Germinal center (tissue), 1 donor: Measurements from ENCODE around the gene CYS1.
"Not testable (repeated sequence)": the region's sequence is repeated elsewhere in the genome, so short reads cannot be mapped to it uniquely, and the experiment has no call there.

Experiments used
- DNase-seq: peaks from one replicate; pipeline ENCODE4 v3.0.0; 2012; ENCODE audit warnings: mixed read lengths, low spot score

The CYS1 gene

DNA sequence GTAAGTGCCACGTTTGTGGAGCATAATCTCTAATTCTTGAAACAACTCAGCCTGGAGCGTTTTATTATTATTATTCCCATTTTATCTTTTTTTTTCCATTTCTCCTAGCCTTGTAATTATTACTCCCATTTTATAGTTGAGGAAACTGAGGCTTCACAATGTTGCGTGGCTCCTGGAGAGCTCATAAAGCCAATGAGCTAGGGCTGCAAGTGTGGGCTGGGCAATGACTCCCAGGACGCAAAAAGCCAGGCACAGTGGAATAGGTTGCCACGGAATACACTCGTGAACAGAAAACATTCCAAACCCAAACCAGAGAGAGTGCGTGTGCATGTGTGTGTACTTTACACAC lies 50.4 kb downstream of the CYS1 start:
- no peak for DNase-seq

DNA sequence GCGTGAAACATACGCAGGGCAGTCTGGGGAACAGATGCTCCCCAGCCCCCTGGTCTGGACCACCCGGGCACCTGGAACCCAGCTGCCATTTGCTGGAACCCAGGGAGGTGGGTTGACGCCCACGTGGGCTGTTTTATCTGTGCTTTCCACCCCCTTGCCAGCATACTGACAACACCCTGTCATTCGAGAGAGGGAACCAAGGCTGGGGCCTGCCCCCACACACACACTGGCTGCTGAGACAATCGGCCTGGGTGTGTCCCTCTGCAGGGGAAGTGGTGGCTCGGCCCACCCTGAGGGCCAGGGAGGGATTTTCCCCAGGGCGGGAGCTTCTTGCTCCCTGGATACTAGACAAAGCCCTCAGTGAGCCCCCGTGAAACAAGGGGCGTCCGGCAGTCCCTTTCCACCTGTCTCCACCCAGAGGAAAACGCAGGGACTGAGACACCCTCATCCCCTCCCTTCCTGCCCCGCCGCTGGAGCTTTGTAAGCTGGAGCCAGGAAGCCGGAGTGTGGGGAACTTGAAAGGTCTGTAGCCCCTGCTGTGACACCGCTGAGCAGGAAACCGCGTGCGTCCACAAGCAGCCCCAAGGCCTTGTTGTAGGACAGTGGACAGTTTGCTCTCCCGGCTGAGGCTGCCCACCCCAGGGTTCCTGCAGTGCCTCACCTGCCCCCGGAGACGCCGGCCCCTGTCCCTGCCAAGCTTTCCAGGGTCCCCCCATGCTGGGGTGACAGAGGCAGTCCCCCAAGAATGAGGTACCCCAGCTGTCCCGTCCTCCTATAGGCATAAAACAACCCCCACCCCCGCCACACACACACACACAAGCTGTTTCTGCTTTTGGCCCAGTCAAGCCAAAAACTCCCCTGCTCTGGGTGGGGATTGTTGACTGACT lies 51.0 kb downstream of the CYS1 start:
- DNase-seq, result no peak

DNA sequence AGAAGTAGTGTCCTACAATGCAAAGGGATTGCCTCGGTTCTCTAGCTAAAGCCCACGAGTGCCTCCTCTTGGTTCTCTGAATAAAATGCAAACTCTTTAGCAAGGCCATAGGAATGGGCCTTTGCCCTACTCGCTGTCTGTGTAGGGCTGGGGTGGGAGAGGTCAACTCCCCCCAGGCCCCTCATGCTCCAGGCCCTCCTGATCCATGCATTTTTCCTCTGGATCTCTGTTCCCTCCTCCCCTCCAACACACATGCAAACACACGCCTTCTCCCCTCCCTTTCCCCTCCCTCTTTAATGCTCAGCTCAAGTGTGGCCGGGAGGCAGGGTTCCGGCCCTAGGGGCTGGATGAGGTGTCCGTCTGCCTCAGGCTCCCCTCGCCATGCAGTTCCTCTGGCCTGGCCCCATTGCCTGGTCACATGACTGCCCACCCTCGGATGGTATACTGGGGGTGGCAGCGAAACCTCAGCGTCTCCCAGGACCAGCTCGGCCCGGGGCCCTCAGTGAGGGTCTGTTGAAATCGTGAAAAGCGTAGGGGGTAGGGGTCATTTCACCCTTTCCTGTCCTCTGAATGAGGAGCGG lies 51.7 kb downstream of the CYS1 start:
- no peak for DNase-seq

DNA sequence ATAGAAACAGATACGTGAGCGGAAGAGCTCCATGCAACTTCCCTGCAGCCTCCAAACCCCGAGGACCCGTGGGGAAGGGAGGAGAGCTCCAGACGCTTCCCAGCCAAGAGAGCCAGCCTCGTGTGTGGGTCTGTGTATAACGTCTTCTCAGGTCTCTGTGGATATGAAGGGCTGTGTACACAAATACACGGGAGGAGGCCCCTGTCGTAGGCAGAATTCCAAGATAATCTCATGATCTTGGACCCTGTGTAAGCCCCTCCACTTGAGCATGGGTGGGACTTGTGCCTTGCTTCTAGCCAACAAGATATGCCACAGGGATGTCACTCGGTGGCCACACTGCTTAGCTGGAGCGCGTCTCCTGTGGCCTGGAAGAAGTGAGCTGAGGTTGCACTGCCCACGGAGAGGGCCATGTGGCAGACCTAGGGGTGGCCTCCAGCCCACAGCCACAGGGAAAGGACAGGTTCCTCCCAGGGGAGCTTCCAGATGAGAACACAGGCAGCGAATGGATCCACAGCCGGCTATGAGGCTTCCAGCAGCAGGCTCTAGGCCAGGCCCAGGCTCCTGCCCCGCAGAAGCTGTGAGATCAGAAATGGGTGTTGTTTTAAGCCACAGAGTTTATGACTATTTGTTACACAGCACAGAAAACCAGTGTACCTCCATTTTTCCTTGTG lies 52.4 kb downstream of the CYS1 start:
- no peak for DNase-seq

DNA sequence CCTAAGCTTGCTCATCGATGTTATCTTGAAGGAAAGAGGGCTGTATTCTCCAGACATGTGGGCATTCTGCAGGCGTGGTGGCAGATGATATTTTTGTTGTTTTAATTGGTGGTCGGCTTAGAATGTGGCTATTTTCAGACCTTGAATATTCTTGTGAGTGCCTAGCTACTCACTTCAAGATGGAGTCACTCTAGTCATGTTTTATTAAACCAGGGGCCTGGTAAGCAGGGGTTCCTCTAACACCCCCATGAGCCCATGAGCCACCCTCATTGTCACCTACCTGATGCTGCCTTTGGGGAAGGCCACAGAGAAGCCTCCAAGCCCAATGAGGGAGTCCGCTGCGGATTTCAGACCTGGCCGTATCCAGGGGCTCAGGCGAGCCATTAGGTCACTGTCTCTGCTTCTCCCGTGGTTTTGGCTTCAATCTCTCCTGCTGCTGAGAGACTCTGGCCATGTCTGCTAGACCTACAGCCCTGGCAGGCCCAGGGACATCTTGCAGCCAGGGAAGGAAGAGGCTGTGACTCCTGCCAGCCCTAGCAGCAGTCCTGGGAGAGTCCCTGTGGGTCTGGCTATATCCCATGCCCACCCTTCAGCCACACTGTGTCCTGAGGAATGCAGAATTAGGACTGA lies 53.2 kb downstream of the CYS1 start:
- DNase-seq, result no peak

DNA sequence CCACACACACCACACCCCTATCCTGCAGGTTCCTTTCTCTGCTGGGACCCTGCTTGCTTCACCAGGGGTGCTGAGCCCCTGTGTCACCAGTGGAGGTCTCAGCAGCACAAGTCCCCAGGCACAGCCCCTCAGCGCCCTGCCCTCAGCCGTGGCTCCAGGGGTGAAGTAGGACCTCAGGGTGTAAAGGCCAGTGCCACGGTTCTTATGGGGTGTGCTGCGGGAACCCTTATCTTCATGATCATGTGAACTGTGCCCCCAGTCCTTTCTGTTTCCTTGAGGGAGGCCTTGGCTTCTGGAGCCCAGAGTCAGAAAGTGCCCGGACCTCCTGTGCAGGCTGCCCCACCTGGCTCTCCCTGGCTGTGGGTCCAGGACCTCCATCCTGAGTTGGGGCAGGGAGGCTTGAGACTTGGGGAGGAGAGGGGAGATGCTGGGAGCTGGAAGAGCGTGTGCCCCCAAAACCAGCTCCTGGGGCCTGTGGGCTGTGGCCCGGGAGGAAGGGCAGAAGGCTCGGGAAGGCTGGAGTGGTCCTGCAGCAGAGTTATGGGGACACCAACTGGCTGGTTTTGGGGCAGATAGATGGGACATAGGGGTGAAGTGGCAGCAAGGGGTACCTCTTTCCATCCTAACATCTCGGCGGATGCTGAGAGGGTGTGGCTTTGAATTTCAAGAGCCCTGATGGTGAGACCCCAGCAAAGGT lies 57.1 kb downstream of the CYS1 start:
- DNase-seq, result no peak

DNA sequence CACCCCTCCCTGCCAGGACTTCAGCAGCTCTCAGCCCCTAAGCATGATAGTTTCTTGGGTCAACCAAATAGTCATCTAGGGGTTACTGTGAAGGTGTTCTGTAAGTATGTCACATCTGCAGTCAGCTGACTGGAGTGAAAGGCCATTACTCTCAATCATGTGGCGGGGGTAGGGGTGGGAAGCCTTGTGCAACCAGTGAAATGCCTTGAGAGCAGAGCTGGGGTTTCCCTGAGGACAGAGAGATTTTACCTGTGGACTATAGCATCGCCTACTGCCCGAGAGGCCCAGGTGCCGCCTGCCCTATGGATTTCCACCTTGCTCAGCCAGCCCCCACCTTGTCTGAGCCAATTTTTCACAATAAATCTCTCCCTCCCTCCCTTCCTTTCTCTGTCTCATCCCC lies 57.8 kb downstream of the CYS1 start:
- DNase-seq, result no peak

DNA sequence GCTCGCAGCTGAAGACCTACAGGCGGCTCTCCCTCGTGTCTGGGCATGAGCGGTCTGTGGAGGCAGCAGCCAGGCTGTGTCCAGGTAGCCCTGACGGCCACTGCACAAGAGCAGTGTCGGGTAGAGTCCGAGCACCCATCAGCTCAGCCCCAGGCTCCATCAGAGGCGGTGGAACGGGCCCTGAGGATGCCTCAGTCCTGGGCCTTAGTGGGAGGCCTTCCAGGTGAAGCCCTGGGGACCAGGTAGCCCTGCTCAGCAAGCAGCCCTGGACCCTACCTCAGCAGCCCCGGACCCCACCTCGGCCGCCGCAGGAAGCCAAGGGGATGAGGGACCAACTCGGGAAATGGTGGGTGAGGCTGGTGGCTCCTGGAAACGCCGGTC lies 58.2 kb downstream of the CYS1 start:
- DNase-seq, result no peak

DNA sequence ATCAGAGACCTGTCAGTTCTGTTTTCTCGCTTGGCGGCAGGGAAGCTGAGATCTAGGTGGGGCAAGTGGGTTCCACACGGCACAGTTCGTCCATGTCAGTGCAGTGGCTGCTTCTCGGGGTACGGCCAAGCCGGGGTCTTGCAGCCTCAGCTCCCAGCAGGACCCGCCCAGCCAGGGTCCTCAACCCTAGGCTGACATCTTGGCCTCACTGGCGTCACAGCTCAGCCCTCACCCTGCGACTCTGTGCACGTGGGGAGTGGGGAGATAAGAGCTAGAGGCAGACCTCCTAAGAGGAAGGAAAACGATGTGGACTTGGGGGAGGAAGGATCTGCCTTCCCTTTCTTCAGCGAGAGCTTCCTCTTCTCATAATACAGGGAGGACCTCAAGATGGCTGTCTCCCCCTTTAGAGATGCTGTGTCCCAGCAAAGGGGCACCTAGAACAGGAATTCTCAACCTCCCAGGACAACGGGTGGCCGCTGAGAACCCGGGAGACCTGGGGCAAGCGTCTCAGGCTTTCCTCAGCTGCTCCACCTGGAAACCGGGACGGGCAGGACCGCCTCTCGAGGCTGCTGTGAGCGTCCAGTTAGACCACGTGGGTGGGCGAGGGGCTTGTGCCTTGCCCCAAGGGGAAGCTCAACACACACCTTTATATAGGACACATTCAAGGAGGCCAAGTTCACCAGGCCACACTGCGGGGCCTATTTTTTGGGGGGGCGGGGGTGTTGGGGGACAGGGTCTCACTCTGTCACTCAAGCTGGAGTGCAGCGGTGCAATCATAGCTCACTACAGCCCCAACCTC lies 60.4 kb downstream of the CYS1 start:
- DNase-seq, result no peak

DNA sequence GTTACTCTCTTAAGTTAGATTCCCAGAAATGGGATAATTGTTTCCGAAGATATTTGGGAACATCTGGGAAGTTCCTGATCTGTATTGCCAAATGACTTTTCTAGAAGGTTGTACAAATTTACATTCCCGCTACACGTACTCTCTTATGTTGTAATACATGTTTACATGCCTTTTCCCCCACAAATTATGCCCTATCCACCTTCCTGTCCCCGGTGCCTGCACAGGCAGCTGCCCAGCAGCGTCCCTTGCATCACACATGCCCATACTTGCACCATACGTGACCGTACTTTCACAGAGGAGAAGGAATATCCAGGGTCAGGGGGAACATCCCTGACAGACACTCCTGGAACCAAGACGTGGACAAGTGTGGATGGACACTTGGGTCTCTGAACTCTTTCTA lies 61.0 kb downstream of the CYS1 start:
- no peak for DNase-seq

DNA sequence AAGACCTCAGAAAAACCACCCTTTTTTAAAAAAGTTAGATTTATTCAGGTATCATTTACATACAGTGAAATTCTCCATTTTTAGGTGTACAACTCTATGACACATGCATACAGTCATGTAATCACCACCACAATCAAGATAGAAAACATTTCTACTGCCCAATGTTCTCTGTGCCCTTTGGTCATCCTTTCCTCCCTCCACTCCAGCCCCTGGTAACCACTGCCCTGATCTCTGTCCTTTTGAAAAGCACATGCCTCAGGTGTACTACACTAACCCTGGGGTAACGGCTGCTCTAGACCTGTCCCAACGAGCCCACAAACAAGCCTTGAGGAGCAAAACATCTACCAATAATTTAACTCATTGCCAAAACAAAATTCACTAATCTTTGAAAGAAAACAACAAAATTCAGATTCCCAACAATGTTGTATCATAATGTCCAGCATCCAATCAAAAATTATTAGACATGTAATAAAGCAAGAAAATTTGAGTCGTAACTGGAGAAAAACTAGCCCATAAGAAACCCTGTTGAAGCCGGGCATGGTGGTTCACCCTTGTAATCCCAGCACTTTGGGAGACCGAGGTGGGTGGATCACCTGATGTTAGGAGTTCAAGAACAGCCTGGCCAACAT lies 62.8 kb downstream of the CYS1 start:
- no peak for DNase-seq

DNA sequence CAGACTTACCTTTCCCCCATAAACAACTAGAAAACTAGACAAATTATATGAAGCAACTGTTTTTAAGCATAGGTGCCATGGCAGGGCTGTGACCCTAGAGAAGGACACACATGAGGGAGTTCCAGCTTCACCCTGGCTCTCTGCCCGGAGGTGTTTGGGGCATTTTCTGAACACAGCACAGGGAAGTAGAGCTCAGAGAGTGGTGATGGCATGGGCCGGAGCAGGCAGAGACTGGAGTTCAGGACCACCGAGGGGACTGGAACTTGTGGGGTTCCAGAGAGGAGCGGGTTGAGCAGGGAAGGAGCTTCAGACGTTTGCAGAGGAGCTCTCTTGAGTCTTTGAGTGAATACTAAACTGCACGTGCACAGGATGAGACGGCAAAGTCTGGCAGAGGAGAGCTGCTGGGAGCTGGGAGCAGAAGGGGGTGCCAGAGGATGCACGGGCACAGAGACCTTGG lies 63.4 kb downstream of the CYS1 start:
- DNase-seq, result no peak

DNA sequence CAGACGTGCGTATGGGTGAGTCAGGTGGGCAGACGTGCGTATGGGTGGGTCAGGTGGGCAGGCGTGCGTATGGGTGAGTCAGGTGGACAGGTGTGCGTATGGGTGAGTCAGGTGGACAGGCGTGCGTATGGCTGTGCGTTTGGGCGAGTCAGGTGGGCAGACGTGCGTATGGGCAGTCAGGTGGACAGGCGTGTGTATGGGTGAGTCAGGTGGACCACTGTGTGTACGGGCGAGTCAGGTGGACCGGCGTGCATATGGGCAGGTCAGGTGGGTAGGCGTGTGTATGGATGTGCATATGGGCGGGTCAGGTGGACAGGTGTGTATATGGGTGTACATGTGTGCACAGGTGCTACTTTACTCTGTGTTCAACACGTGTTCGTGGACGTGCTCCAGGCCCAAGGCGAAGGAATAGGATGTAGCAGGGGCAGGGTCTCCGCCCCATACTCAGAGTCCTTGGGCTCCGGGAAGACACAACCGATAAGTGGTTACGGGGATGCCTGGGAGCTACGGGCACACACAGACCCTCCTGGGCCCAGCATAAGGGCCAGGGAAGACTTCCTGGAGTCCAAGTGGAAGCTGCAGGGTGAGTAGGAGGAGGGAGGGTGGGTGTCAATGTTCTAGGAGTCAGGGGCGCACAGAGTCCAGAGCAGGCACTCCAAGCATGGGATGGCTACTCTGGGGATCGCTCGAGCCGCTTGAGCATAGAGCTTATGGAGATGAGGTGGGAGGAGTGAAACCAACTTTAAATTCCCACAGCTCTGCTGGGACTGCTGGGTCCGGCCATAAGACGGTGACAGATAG lies 64.0 kb downstream of the CYS1 start:
- no peak for DNase-seq

DNA sequence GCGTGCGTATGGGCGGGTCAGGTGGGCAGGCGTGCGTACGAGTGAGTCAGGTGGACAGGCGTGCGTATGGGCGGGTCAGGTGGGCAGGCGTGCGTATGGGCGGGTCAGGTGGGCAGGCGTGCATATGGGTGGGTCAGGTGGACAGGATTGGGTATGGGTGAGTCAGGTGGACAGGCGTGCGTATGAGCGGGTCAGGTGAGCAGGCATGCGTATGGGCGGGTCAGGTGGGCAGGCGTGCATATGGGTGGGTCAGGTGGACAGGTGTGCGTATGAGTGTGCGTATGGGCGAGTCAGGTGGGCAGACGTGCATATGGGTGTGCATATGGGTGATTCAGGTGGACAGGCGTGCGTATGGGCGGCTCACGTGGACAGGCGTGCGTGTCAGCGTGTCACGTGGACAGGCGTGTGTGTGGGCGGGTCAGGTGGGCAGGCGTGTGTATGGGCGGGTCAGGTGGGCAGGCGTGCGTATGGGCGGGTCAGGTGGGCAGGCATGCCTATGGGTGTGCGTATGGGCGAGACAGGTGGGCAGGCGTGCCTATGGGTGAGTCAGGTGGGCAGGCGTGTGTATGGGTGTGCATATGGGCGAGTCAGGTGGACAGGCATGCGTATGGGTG lies 64.7 kb downstream of the CYS1 start:
- not testable (repeated sequence) for DNase-seq

DNA sequence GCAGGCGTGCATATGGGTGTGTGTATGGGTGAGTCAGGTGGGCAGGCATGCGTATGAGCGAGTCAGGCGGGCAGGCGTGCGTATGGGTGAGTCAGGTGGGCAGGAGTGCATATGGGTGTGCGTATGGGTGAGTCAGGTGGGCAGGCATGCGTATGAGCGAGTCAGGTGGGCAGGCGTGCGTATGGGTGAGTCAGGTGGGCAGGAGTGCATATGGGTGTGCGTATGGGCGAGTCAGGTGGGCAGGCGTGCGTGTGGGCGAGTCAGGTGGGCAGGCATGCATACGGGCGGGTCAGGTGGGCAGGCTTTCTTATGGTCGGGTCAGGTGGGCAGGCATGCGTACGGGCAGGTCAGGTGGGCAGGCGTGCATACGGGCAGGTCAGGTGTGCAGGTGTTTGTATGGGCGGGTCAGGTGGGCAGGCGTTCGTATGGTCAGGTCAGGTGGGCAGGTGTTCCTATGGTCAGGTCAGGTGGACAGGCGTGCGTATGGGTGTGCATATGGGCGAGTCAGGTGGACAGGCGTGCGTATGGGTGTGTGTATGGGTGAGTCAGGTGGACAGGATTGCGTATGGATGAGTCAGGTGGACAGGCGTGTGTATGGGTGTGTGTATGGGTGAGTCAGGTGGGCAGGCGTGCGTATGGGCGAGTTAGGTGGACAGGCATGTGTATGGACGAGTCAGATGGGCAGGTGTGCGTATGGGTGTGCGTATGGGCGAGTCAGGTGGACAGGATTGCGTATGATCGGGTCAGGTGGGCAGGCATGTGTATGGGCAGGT lies 65.6 kb downstream of the CYS1 start:
- no peak for DNase-seq

DNA sequence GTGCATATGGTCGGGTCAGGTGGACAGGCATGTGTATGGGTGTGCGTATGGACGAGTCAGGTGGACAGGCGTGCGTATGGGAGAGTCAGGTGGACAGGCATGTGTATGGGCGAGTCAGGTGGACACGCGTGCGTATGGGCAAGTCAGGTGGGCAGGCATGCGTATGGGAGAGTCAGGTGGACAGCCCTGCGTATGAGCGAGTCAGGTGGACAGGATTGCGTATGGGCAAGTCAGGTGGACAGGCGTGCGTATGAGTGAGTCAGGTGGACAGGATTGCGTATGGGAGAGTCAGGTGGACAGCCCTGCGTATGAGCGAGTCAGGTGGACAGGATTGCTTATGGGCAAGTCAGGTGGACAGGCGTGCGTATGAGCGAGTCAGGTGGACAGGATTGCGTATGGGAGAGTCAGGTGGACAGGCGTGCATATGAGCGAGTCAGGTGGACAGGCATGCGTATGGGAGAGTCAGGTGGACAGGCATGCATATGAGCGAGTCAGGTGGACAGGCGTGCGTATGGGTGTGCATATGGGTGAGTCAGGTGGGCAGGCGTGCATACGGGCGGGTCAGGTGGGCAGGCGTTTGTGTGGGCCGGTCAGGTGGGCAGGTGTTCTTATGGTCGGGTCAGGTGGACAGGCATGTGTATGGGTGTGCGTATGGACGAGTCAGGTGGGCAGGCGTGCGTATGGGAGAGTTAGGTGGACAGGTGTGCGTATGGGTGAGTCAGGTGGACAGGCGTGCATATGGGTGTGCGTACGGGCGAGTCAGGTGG lies 66.4 kb downstream of the CYS1 start:
- not testable (repeated sequence) for DNase-seq

DNA sequence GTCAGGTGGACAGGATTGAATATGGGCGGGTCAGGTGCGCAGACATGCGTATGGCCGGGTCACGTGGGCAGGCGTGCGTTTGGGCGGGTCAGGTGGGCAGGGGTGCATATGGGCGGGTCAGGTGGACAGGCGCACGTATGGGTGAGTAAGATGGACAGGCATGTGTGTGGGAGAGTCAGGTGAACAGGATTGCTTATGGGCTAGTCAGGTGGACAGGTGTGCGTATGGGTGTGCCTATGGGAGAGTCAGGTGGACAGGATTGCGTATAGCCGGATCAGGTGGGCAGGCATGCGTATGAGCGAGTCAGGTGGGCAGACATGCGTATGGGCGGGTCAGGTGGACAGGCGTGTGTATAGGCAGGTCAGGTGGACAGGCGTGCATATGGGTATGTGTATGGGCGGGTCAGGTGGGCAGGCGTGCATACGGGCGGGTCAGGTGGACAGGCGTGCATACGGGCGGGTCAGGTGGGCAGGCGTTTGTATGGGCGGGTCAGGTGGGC lies 67.2 kb downstream of the CYS1 start:
- DNase-seq, result no peak
